ENCODE measurements around the gene PRKCA. TPM values are rescaled to one million over a fixed set of nuclear protein-coding genes. Genes with fewer than 3 reads are reported as not detected.

PRKCA gene
- total and polyA plus RNA-seq, 9 of the 15 experiments (the other 6 are each of a cell fraction or from before 2014, with no cell fraction given), result 3.2 to 33.0 (median 17.8) TPM

GRCh38 chr17:66491213-66491612, 188.8 kb downstream of the PRKCA start:
- CTCF ChIA-PET (ENCODE audit: low intra/inter-chr PET ratio), result no interaction called here

More at GRCh38 chr17:66491213-66491612, 188.8 kb downstream of the PRKCA start:
- no peaks in the 10 kb centered on the region for H4K20me1 ChIP-seq (replicated peaks; ENCODE audit: control insufficient read depth, insufficient read depth, low read length)
- H3K36me3 ChIP-seq (ENCODE audit: control insufficient read depth, insufficient read depth, low read length), result 0 out of 3 replicates have a peak, but pooled peaks cover 2% of the 10 kb centered on the region
- ATAC-seq, result peak; percentile 35; the same call in 1 of the 3 replicates
- in situ Hi-C loops (cut with MboI) (no loop called here), intact Hi-C loops (cut with micrococcal nuclease) (no loop called here)
- DNase-seq (ENCODE audit: extremely low read depth in 1 of 4, low spot score in 3 of 4), result peak in 1 of 4 experiments; percentile 27
- BruUV-seq (replicated peaks), result no TSS peak
- H3K4me2 ChIP-seq (ENCODE audit: insufficient read depth, low read length), result no peak overlapping the region
- no peak overlapping the region for H3K4me3 ChIP-seq
- POLR2A ChIA-PET, result interaction anchor here (1.0 to 1.3 kb wide), 3 partner anchors 10 to 16 kb away, joined by 4 read pairs; no protein-coding TSS in a partner anchor
- no peak overlapping the region for H3K27ac ChIP-seq (ENCODE audit: extremely low read depth, low read depth, low read length)
- TF ChIP-seq SPI1 (IDR thresholded peaks at IDR 0.05; ENCODE audit: borderline replicate concordance, low read depth, low read length) (peak; percentile 51; the same call in 1 of the 2 replicates), JUND (IDR thresholded peaks at IDR 0.05; ENCODE audit: borderline replicate concordance, low read depth, low read length) (peak; percentile 34; the same call in 1 of the 2 replicates), JUND (tag; IDR thresholded peaks at IDR 0.05; ENCODE audit: borderline replicate concordance, low read depth, low read length) (no peak), FOXK2 (conservative IDR thresholded peaks at IDR 0.05 in 1 of 2, IDR thresholded peaks at IDR 0.05 in 1 of 2; ENCODE audit: low read depth in 2 of 2) (peak in 1 of 2 experiments; percentile 54; a peak in 1 of 4 replicates), CREM (IDR thresholded peaks at IDR 0.05; ENCODE audit: low read depth) (peak; percentile 31; the same call in 1 of the 2 replicates), ZBTB33 (CRISPR knock-in tag; IDR thresholded peaks at IDR 0.05) (no peak), SFPQ (IDR thresholded peaks at IDR 0.05; ENCODE audit: low read depth, low read length) (no peak), PRDM10 (IDR thresholded peaks at IDR 0.05; ENCODE audit: partially characterized antibody) (peak; percentile 96), TCF7L2 (IDR thresholded peaks at IDR 0.05; ENCODE audit: low read depth, low read length) (peak; percentile 52; the same call in 1 of the 2 replicates), ATF7 (IDR thresholded peaks at IDR 0.05) (peak; percentile 42; the same call in 1 of the 2 replicates), HNRNPL (IDR thresholded peaks at IDR 0.05; ENCODE audit: low read depth, low read length) (no peak)
- 0% methylated on average over 1 of the region's 2 CpGs for WGBS (ENCODE audit: insufficient coverage, low coverage, missing lambda C conversion rate)
- no peak overlapping the region for H3K9ac ChIP-seq (ENCODE audit: insufficient read depth in 1 of 2, low read depth in 2 of 2, low read length in 2 of 2)
- no peak overlapping the region for H2AFZ ChIP-seq (ENCODE audit: low read depth, low read length)
- H3K9me3 ChIP-seq (replicated peaks; ENCODE audit: control insufficient read depth, insufficient read depth, low read depth, low read length), result no peaks in the 10 kb centered on the region
- H3K27me3 ChIP-seq (ENCODE audit: control insufficient read depth in 2 of 2, insufficient read depth in 2 of 2, low read length in 2 of 2), result no peaks in the 10 kb centered on the region
- peaks cover 3 to 45% of the 10 kb centered on the region in 2 experiments; a peak in 3 of 5 replicates for H3K4me1 ChIP-seq (replicated peaks in 1 of 2; ENCODE audit: control insufficient read depth in 2 of 2, insufficient read depth in 2 of 2, low read length in 2 of 2)
- H3K9me1 ChIP-seq (ENCODE audit: control insufficient read depth, insufficient read depth, low read length), result no peaks in the 10 kb centered on the region
- FAIRE-seq, result no peak
- H3K79me2 ChIP-seq (ENCODE audit: control insufficient read depth, insufficient read depth, low read length), result peaks cover 14% of the 10 kb centered on the region

All from K562 (cell line).